CD4-positive, alpha-beta T cell treated with Interleukin-4 for 4 hours (primary cell): ENCODE measurements around the gene ADIRF.
"Not testable (repeated sequence)": the region's sequence is repeated elsewhere in the genome, so short reads cannot be mapped to it uniquely, and the experiment has no call there.

ENCODE experiments used
- DNase-seq: peaks from one replicate; pipeline ENCODE4 v3.0.0-alpha.2; 2020

ADIRF gene

DNA sequence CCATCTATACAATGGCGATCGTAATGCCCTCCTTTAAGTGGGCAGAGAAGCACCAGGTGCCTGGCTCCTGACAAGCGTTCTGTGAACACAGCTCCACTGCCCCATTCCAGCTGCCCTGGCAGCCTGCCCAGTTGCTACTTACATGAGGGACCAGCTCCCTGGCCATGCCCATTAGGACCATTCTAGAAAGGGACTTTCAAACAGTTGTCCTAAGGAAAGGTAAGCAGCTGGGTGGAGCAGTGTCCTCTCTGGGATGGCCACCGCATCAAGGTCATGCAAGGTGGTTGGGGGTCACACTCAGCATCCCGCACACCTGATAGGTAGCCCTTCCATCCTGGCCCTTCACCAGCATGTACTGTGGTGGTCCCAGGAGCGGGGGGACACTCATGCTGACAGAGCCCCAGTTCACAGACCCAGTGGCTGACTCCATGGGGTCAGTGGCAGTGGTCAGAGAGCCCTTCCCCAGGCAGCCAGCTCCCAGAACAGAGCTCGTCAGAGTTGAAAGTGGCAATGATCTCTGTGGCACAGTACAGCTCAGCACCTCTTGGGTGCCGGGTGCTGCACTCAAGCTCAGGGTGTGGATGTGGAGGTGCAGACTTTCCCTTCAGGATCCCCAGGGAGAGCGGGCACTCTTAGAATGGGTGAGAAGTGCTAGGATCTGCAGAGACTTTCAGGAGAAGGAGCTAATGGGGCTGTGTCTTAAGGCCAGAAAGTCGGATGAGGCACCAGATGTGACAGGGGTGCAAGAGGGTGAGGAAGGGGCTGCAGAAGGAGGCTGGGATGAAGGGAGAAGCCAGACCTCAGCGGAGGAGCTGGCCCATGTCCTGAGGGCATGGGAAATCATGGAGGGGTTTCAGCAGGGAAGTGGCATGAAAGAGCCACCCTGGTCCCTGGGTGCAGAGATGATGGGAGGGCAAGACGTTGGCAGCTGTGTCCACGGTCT lies 21.8 kb upstream of the ADIRF start:
- DNase-seq = no peak

DNA sequence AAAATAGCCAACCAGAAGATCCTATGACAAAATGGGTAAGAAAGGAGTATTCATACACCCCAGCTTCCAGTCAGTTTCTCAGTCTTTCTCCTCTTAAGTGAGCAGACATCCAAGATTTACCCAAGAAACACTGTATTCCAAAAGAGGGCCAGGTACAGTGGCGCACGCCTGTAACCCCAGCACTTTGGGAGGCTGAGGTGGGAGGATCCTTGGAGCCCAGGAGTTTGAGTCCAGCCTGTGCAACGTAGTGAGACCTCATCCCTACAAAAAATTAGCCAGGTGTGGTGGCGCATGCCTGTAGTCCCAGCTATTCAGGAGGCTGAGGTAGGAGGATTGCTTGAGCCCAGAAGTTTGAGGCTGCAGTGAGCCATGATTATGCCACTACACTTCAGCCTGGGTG lies 20.5 kb upstream of the ADIRF start:
- not testable (repeated sequence) for DNase-seq

GRCh38 chr10:86950349-86950748 lies 17.9 kb upstream of the ADIRF start:
- DNase-seq = peak; percentile 24

- no peak for DNase-seq
Observed at GRCh38 chr10:86951184-86951761, 17.0 kb upstream of the ADIRF start.

GRCh38 chr10:86952106-86952505 lies 16.2 kb upstream of the ADIRF start:
- DNase-seq = no peak

- DNase-seq = not testable (repeated sequence)
Observed at GRCh38 chr10:86952697-86953096, 15.6 kb upstream of the ADIRF start.

DNA sequence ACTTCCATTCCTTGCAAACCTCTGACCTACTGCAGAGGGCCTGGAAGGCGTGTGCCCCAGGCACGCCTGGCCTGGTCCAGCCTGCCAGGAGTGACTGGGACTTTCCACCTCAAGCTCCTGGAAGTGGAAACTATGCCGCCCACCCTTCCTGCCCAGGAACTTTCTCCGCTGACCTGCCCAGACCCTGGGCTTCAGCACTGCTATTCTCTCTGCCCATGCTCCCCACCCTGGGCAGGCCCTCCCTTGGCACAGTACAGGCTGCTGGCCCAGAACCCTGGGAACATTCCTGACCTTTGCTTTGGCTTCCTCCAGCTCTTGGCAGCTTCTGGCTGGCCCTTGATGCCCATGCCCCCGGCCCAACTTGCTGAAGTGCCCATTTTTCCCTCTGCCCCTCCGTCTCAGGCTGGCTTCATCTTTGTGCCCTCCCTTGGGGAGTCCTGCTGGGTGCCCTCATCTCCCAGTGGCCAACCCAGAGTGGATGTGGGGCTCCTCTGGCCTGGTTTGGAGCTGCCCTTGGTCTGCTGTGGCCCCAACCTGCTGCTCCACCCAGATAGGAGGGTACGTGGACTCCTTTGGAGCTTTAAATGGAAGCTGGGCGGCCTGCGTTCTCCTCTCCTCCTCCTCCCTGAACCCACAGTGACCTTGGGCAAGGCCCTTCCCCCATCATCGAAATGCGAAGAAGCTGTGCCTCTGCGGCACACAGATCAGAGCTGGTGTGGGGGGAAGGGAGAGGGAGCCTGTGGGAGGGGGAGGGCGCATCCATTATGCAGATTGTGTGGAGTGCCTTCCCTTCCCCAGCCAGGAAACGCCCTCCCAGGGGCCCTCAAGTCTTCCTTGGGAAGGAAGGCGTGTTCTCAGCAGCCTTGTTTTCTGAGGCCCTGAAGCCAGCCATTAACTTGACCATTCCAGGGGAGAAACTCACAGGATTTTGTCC lies 14.3 kb upstream of the ADIRF start:
- DNase-seq = no peak

GRCh38 chr10:86954681-86955500 lies 13.4 kb upstream of the ADIRF start:
- DNase-seq = no peak

GRCh38 chr10:86955501-86956194 lies 12.6 kb upstream of the ADIRF start:
- DNase-seq = no peak

DNA sequence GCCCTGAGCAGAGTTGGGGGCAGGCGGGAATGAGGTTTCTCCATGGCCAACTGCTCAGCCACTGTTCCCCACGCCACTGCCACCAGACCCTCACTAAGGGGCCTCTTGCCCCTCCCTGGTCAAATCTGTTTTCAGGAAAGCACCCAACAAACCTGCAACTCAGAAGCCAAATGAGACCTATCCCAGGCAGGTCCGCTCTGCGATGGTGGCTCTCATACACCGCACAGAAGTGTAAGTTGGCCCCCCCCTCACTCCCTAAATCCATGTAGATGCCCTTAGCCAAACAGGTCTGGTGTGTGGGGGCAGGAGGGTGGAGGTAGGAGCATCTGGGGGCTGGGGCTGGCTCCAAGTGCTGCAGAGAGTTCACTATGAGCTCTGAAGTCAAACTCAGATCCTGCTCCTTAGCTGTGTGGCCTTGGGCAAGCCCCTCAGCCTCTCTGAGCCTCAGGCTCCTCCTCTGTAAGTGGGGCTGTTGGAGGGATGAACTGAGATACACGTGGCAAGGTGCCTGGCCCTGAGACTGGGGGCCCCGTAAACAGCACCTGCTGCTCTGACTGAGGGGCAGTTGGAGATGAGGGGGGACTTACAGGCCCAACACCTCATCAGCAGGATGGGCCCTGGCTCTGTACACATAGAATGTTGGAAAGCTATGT lies 12.0 kb upstream of the ADIRF start:
- no peak for DNase-seq

GRCh38 chr10:86956848-86957448 lies 11.3 kb upstream of the ADIRF start:
- no peak for DNase-seq

DNA sequence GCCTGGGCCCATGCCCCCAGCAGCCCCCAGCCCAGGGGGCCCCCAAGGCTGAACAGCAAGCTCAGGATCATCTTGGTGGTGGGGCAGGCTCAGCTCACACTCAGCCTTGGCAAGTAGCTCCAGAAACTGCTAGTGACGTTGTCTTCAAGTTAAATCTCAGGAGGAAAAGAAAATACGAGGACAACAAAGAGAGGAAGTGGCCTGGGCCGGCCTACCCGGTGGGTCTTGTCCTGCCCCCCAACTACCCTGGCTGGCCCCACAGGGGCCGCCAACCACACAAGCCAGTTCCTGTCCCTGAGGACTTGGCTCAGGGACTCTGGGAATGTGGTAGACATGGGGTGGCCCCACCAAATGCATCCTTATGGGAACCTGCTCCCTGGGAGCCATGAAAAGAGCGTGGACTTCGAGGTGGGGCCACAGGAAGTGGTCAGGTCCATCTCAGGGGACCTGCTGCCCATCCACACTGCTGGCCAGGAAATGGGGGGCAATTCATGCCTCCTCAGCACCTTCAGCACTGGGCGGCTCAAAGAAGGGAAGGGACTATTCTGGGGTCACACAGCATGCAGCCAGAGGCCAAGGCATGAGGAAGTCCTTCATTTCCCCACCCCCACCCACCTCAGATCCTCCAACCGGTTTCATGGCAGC lies 10.7 kb upstream of the ADIRF start, which contains the start of gene MMRN2:
Gene MMRN2 (minus strand): TSS at position 145 of the 645 bp plus-strand sequence. CDS start 74 bp downstream, at position 71.
- DNase-seq = no peak

- DNase-seq = no peak
Observed at GRCh38 chr10:86958116-86958900, 10.0 kb upstream of the ADIRF start, which contains the start of gene SNCG. TSS of gene SNCG (plus strand) at chr10:86958599. CDS start at chr10:86958698, 99 bp downstream.

GRCh38 chr10:86958901-86959736 lies 9.2 kb upstream of the ADIRF start:
- DNase-seq = no peak

DNA sequence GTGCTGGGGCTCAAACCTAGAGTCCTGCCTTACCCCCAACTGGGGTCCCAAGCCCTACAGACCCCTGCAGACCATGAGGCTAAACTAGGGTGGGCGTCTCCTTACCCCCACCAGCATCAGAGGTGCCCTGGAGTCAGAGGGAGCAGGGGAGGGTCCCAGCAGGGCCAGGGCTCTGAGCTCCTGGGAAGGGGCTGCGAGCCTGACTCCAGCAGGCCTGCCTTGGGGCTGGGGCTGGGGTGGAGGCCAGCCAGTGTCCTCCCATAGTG lies 8.6 kb upstream of the ADIRF start:
- DNase-seq = no peak

DNA sequence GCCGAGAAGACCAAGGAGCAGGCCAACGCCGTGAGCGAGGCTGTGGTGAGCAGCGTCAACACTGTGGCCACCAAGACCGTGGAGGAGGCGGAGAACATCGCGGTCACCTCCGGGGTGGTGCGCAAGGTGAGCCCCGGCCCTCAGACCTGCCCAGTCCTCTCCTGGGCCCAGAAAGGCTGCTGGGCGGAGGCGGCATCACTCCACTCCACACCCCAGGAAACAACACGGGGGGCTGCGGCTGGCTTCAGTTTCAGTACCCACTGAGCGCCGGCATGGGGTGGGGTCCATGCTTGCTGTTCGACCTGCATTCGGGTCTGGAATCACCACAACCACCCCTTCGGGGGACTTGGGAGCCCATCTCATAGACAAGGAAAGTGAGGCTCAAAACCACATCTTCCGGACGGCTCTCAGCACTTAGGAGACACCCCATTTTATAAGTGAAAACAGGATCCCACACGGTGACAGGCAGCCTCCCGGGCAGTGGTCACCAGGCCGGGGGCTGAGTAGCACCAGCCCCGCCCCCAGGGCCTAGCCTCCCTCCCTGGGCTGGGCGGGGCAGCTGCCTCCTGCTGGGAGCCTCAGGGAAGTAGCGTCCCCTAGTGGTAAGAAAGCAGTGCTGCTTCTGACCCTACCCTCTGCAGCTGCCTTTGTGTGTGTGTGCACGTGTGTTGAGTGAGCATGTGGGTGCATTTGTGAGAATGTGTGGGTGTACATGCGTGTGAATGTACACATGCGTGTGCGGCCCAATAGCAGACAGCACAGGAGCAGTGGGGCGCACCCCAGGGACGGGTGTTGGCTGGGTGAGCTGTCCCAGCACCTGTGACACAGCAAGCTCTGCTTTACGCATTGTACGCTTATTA lies 8.0 kb upstream of the ADIRF start:
- DNase-seq = peak; percentile 33

- no peak for DNase-seq
Observed at GRCh38 chr10:86960863-86961434, 7.3 kb upstream of the ADIRF start.
